ENCODE results near the gene DMD.

GRCh38 chrX:33149580-33149979 is 61.8 kb downstream of the DMD start:
- TF ChIP-seq EP300 (IDR thresholded peaks at IDR 0.05): no peak
- no peak for TF ChIP-seq CTCF (IDR thresholded peaks at IDR 0.05)
- no peak for TF ChIP-seq POLR2A (IDR thresholded peaks at IDR 0.05)

All from sigmoid colon (tissue), 4 donors.